Measurements from ENCODE around the gene FMNL1.

FMNL1 gene, protein sequence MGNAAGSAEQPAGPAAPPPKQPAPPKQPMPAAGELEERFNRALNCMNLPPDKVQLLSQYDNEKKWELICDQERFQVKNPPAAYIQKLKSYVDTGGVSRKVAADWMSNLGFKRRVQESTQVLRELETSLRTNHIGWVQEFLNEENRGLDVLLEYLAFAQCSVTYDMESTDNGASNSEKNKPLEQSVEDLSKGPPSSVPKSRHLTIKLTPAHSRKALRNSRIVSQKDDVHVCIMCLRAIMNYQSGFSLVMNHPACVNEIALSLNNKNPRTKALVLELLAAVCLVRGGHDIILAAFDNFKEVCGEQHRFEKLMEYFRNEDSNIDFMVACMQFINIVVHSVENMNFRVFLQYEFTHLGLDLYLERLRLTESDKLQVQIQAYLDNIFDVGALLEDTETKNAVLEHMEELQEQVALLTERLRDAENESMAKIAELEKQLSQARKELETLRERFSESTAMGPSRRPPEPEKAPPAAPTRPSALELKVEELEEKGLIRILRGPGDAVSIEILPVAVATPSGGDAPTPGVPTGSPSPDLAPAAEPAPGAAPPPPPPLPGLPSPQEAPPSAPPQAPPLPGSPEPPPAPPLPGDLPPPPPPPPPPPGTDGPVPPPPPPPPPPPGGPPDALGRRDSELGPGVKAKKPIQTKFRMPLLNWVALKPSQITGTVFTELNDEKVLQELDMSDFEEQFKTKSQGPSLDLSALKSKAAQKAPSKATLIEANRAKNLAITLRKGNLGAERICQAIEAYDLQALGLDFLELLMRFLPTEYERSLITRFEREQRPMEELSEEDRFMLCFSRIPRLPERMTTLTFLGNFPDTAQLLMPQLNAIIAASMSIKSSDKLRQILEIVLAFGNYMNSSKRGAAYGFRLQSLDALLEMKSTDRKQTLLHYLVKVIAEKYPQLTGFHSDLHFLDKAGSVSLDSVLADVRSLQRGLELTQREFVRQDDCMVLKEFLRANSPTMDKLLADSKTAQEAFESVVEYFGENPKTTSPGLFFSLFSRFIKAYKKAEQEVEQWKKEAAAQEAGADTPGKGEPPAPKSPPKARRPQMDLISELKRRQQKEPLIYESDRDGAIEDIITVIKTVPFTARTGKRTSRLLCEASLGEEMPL

DNA sequence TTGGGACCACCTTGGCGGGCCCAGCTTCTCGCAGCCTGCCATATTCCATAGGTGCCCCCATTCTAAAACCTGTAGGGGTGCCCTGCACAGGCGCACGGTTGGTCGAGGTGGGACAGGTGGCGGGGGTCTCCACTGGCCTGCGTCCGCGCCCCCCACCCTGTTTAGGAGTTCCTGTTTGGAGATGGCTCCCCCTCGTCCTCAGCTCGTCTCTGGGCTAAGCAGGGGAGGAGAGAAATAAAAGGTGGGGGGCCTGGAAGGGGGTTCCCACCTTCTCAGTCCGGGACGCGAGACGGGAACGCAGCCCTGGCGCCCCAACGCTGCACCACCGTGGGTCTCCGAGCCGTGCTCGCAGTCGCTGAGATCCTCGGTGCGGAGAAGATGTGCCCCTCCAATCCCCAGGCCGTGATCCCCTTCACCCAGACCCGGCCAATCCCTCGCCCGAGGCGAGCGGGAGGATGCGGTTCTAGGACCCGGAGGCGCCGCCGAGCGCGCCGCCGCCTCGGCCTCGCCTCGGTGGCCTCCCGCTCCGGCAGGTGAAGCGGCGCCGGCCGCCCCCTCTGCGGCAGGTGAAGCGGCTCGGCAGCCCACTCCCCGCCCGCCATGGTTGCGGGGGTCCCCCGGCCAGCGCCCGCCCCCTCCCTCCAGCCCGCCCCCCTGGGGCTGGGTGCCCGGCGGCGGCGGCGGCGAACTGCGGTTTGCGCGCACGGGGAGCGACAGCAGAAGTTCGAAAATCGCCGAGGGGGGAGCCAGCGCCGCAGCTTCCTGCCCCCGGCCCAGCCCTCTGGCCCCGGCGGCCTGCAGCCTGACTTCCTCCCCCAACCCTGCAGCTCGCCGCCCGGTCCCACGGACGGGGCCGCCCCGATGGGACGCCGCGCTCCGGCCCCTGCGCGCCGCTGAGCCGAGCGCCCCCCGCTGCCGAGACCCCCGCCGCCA lies at the start of gene FMNL1:
FMNL1 (plus strand) TSS at position 805 of the 933 bp plus-strand sequence. CDS start 240 bp downstream, outside the sequence.
- no peaks in the 10 kb centered on the region for H3K36me3 ChIP-seq (ENCODE audit: control insufficient read depth in 1 of 2, insufficient read depth in 2 of 2, low read length in 2 of 2)
- H3K4me1 ChIP-seq (ENCODE audit: control insufficient read depth in 1 of 2, insufficient read depth in 2 of 2, low read length in 2 of 2) = peaks cover 3 to 11% of the 10 kb centered on the region in 2 donors
- no peak within 1 kb of the TSS for H3K27ac ChIP-seq (ENCODE audit: low read length)
- no peaks in the 10 kb centered on the region for H3K27me3 ChIP-seq (ENCODE audit: low read depth, low read length)
- peak within 1 kb of the TSS; percentile 56 to 70 for H3K4me3 ChIP-seq (ENCODE audit: low read depth in 1 of 2, low read length in 2 of 2)
- no peaks in the 10 kb centered on the region for H3K9me3 ChIP-seq (ENCODE audit: control insufficient read depth in 1 of 2, low read length in 2 of 2)

DNA sequence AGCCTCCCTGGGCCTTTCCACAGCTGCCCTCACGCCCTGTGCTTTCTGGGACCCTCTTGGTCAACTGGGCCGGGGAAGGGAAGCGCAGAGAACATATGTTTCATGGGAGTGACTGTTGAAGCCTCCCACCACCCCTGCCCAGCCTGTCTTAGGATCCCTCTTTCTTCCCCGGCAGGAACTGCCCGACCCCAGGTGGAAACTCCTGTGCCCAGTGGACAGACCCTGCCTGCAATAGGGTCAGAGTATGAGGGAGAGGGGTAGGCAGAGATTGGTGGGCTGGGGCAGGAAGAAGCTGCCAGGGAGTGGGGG lies 49.5 kb upstream of the FMNL1 start:
- peaks cover 25 to 26% of the 10 kb centered on the region in 2 donors for H3K4me1 ChIP-seq (ENCODE audit: control insufficient read depth in 1 of 2, insufficient read depth in 2 of 2, low read length in 2 of 2)
- peak overlapping the region; percentile 87 for H3K27ac ChIP-seq (ENCODE audit: low read length)
- no peaks in the 10 kb centered on the region for H3K9me3 ChIP-seq (ENCODE audit: control insufficient read depth in 1 of 2, low read length in 2 of 2)
- H3K36me3 ChIP-seq (ENCODE audit: control insufficient read depth in 1 of 2, insufficient read depth in 2 of 2, low read length in 2 of 2) = peaks cover 0 to 10% of the 10 kb centered on the region in 2 donors
- peak overlapping the region; percentile 52 to 55 for H3K4me3 ChIP-seq (ENCODE audit: low read depth in 1 of 2, low read length in 2 of 2)
- H3K27me3 ChIP-seq (ENCODE audit: low read depth, low read length) = no peaks in the 10 kb centered on the region

DNA sequence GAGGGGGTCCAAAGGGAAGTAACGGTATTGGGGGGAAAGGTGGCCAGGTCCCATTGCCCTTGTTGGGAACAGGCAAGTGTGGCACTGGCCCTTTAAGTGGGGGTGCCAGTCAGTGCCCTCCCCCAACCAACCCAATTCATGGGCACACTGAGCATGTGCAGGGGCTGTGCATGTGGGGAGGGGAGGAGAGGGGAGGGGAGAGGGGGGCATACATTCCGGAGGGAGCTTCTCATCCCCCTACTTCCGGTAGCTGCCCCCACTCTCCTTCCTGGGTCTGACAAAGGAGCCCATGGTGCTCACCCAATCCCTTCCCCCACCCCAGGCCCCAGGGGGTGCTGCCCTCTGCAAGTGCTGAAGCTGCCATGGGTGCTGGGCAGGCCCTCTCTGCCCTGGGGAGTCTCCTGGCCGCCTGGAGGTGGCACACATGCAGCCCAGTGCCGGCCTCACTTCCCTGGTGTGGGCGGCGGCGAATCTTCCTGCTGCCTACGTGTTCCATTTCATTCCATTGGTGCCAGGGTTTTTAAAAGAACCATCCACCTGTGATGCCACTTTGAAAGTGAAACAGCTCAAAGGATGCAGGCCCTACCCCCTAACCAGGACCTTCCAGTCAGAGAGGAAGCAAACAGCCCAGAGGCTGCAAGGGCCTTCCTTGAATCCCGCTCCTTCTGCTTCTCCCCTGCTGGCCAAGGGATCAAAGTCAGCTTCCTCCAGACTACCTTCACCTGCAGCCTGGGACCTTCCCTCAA lies 49.0 kb upstream of the FMNL1 start:
- Histone ChIP-seq H3K9me3 (ENCODE audit: control insufficient read depth in 1 of 2, low read length in 2 of 2) (no peaks in the 10 kb centered on the region), H3K36me3 (ENCODE audit: control insufficient read depth in 1 of 2, insufficient read depth in 2 of 2, low read length in 2 of 2) (peaks cover 0 to 10% of the 10 kb centered on the region in 2 donors), H3K27me3 (ENCODE audit: low read depth, low read length) (no peaks in the 10 kb centered on the region), H3K27ac (ENCODE audit: low read length) (peak overlapping the region; percentile 87), H3K4me3 (ENCODE audit: low read depth in 1 of 2, low read length in 2 of 2) (peak overlapping the region; percentile 52 to 55), H3K4me1 (ENCODE audit: control insufficient read depth in 1 of 2, insufficient read depth in 2 of 2, low read length in 2 of 2) (peaks cover 25 to 26% of the 10 kb centered on the region in 2 donors)

DNA sequence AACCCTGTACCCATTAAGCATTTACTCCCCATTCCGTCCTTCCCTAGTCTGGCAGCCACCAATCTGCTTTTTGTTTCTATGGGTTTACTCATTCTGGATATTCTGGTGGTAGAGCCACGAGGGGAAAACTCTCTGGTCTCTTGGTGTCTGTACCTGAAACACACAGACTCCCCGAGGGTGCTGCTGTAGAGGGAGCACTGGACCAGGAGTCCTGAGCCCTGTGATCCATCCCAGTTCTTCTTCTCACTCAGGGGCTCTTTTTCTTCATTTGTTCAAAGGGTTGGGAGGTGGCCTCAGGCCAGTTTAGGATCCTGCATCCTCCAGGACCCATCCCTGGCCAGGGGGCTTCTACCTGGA lies 45.9 kb upstream of the FMNL1 start:
- H3K4me3 ChIP-seq (ENCODE audit: low read depth in 1 of 2, low read length in 2 of 2) = no peak overlapping the region
- no peaks in the 10 kb centered on the region for H3K9me3 ChIP-seq (ENCODE audit: control insufficient read depth in 1 of 2, low read length in 2 of 2)
- peaks cover 21 to 24% of the 10 kb centered on the region in 2 donors for H3K4me1 ChIP-seq (ENCODE audit: control insufficient read depth in 1 of 2, insufficient read depth in 2 of 2, low read length in 2 of 2)
- H3K27me3 ChIP-seq (ENCODE audit: low read depth, low read length) = no peaks in the 10 kb centered on the region
- H3K36me3 ChIP-seq (ENCODE audit: control insufficient read depth in 1 of 2, insufficient read depth in 2 of 2, low read length in 2 of 2) = no peaks in the 10 kb centered on the region
- no peak overlapping the region for H3K27ac ChIP-seq (ENCODE audit: low read length)

DNA sequence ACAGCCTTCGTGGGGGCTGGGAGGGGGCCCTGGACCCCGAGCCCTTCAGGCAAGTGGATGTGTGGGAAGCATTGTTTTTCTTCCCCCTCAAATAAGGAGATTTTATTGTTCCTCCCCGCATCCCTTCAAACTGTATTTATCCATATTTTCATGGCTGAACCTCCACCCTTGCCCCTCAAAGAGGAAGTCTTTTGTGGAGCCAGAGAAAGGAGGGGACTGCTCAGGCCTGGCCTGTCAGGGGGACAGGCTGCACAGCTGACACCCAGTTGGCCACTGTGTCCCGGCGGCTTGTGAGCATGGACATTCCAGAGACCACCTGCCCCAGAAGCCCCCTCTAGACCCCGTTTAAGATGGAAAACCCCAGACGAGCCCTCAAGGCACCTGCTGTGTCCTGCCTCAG lies 44.1 kb upstream of the FMNL1 start:
- no peak overlapping the region for H3K27ac ChIP-seq (ENCODE audit: low read length)
- H3K4me1 ChIP-seq (ENCODE audit: control insufficient read depth in 1 of 2, insufficient read depth in 2 of 2, low read length in 2 of 2) = peaks cover 2 to 6% of the 10 kb centered on the region in 2 donors
- H3K27me3 ChIP-seq (ENCODE audit: low read depth, low read length) = no peaks in the 10 kb centered on the region
- H3K4me3 ChIP-seq (ENCODE audit: low read depth in 1 of 2, low read length in 2 of 2) = no peak overlapping the region
- no peaks in the 10 kb centered on the region for H3K9me3 ChIP-seq (ENCODE audit: control insufficient read depth in 1 of 2, low read length in 2 of 2)
- no peaks in the 10 kb centered on the region for H3K36me3 ChIP-seq (ENCODE audit: control insufficient read depth in 1 of 2, insufficient read depth in 2 of 2, low read length in 2 of 2)

DNA sequence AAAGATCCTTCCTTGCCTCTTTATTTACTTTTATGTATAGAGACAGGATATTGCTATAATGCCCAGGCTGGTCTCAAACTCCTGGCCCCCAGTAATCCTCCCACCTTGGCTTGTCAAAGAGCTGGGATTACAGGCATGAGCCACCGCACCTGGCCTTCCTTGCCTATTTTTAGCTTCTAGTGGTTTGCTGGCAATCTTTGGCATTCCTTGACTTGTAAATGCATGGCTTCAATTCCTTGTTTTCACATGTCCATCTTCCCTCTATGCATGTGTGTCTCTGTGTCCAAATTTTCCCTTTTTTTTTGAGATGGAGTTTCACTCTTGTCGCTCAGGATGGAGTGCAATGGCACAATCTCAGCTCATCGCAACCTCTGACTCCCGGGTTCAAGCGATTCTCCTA lies 37.5 kb upstream of the FMNL1 start:
- no peaks in the 10 kb centered on the region for H3K4me1 ChIP-seq (ENCODE audit: control insufficient read depth in 1 of 2, insufficient read depth in 2 of 2, low read length in 2 of 2)

DNA sequence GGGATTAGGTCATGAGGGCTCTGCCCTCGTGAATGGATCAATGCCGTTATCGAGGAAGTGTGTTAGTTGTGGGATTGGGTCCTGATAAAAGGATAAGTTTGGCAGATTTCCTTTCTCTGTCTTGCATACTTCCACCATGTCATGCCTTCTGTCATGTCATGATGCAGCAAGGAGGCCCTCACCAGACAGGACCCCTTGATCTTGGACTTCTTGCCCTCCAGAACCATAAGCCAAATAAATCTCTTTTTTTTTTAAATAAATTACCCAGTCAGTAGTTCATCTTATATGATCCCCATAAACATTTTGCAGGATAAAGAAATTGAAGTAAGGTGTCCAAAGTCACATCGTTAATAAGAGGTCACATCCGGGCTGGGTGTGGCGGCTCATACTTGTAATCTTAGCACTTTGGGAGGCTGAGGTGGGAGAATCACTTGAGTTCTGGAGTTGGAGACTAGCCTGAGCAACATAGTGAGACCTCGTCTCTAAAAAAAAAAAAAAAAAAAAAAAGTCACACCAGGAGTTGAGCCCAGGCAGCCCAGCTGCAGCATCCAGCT lies 34.8 kb upstream of the FMNL1 start:
- H3K4me1 ChIP-seq (ENCODE audit: control insufficient read depth in 1 of 2, insufficient read depth in 2 of 2, low read length in 2 of 2) = no peaks in the 10 kb centered on the region
- no peak overlapping the region for H3K4me3 ChIP-seq (ENCODE audit: low read depth in 1 of 2, low read length in 2 of 2)
- no peaks in the 10 kb centered on the region for H3K36me3 ChIP-seq (ENCODE audit: control insufficient read depth in 1 of 2, insufficient read depth in 2 of 2, low read length in 2 of 2)
- H3K9me3 ChIP-seq (ENCODE audit: control insufficient read depth in 1 of 2, low read length in 2 of 2) = no peaks in the 10 kb centered on the region
- no peaks in the 10 kb centered on the region for H3K27me3 ChIP-seq (ENCODE audit: low read depth, low read length)
- H3K27ac ChIP-seq (ENCODE audit: low read length) = no peak overlapping the region

More for the DNA sequence above, 37.5 kb upstream of the FMNL1 start:
- H3K27ac ChIP-seq (ENCODE audit: low read length) = no peak overlapping the region
- H3K4me3 ChIP-seq (ENCODE audit: low read depth in 1 of 2, low read length in 2 of 2) = no peak overlapping the region
- H3K27me3 ChIP-seq (ENCODE audit: low read depth, low read length) = no peaks in the 10 kb centered on the region
- no peaks in the 10 kb centered on the region for H3K9me3 ChIP-seq (ENCODE audit: control insufficient read depth in 1 of 2, low read length in 2 of 2)
- H3K36me3 ChIP-seq (ENCODE audit: control insufficient read depth in 1 of 2, insufficient read depth in 2 of 2, low read length in 2 of 2) = no peaks in the 10 kb centered on the region

DNA sequence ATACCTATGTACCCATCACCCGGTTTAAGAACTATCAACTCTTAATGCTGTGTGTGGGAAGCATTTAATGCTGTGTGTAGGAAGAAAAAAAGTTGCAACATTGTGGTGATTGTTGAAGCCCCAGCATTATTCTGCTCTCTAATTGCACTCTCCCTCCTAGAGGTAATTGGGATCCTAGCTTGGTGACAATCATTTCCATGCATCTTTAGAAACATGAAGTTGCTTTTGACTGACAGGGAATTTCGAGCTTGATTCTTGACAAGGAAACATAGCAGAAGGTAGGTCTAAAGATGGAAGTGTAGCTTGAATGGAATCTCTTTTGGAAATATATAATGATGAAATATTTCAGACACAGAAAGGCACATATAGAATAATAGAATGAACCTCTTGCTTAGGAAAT lies 32.7 kb upstream of the FMNL1 start:
- Histone ChIP-seq H3K27ac (ENCODE audit: low read length) (no peak overlapping the region), H3K4me1 (ENCODE audit: control insufficient read depth in 1 of 2, insufficient read depth in 2 of 2, low read length in 2 of 2) (no peaks in the 10 kb centered on the region), H3K27me3 (ENCODE audit: low read depth, low read length) (no peaks in the 10 kb centered on the region), H3K4me3 (ENCODE audit: low read depth in 1 of 2, low read length in 2 of 2) (no peak overlapping the region), H3K36me3 (ENCODE audit: control insufficient read depth in 1 of 2, insufficient read depth in 2 of 2, low read length in 2 of 2) (no peaks in the 10 kb centered on the region), H3K9me3 (ENCODE audit: control insufficient read depth in 1 of 2, low read length in 2 of 2) (no peaks in the 10 kb centered on the region)

DNA sequence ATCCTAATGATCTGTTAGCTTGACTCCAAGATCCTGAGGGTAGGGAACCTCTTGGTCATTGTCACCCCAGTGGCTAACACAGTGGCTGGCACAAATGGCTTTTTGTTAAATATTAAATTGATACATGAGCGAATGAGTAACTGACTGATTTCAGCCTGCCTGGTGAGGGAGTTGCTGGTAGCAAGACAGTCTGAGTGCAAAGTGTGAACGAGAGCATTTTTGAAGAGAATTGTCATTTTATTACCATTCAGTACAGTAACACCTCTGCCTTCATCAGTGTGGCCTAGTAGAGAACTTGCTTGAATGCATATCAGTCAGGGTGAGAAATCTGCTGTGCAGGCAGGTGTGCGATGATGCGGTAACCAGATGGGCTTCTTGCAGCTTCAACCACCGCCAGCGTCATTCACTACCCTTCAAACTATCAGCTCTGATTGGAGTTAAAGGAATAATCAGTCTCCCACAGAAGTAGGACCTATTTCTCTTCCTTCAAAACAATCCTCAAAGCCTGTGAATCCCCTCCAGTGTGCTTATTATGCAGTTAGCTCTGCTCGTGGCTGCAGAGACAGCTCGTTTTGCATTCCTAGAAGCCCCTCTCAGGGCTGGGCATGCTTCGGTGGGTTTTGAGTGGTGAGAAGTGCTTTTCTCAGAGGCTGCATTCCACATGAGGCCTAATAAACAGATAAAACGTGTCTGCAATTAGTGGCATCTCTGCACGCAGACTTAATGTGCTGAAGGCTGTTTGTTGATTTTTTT lies 31.0 kb upstream of the FMNL1 start:
- Histone ChIP-seq H3K36me3 (ENCODE audit: control insufficient read depth in 1 of 2, insufficient read depth in 2 of 2, low read length in 2 of 2) (no peaks in the 10 kb centered on the region), H3K27ac (ENCODE audit: low read length) (no peak overlapping the region), H3K9me3 (ENCODE audit: control insufficient read depth in 1 of 2, low read length in 2 of 2) (no peaks in the 10 kb centered on the region), H3K4me1 (ENCODE audit: control insufficient read depth in 1 of 2, insufficient read depth in 2 of 2, low read length in 2 of 2) (no peaks in the 10 kb centered on the region), H3K27me3 (ENCODE audit: low read depth, low read length) (no peaks in the 10 kb centered on the region), H3K4me3 (ENCODE audit: low read depth in 1 of 2, low read length in 2 of 2) (no peak overlapping the region)

Data from muscle layer of duodenum (tissue), 2 donors.